K562 (cell line): ENCODE data around the gene CUX1. TPM values are rescaled to one million over a fixed set of nuclear protein-coding genes. Genes with fewer than 3 reads are reported as not detected.

Experiments used
- ARHGAP35 ChIP-seq: fragments of 450-650 bp; IDR thresholded peaks from 2 replicates; pipeline ENCODE4 v1.6.1; 2018; ENCODE audit not compliant: partially characterized antibody
- BCL6 ChIP-seq: fragments of 250-450 bp; sonication (Bioruptor Pico); IDR thresholded peaks from 2 replicates; pipeline ENCODE4 v1.4.0; 2020
- BRD4 ChIP-seq: fragments of 200-600 bp; sonication (generic); IDR thresholded peaks from 2 replicates; pipeline ENCODE4 v1.6.1; 2017; ENCODE audit warnings: inconsistent platforms
- CBFB ChIP-seq: sonication (generic); formaldehyde crosslinking; IDR thresholded peaks from 2 replicates; pipeline ENCODE4 v1.4.0; 2020; ENCODE audit warnings: mild to moderate bottlenecking, missing genetic modification reagents
- CSDE1 ChIP-seq, 2 experiments: fragments of 450-650 bp; IDR thresholded peaks; 2 replicates each; pipeline ENCODE4 v1.6.1; 2016; ENCODE audit warnings: mild to moderate bottlenecking in 1 of 2
- HDAC3 ChIP-seq: fragments of 450-650 bp; IDR thresholded peaks from 2 replicates; pipeline ENCODE4 v1.6.1; 2018; ENCODE audit warnings: borderline replicate concordance, mild to moderate bottlenecking, moderate library complexity; ENCODE audit not compliant: partially characterized antibody
- HMGN3 ChIP-seq: IDR thresholded peaks from 2 replicates; pipeline ENCODE4 v1.6.1; 2011; ENCODE audit warnings: borderline replicate concordance, low read depth, mild to moderate bottlenecking, mixed read lengths, low read length; ENCODE audit not compliant: insufficient read length; ENCODE audit errors: extremely low read depth
- ILK ChIP-seq: fragments of 450-650 bp; IDR thresholded peaks from 2 replicates; pipeline ENCODE4 v1.6.1; 2016; ENCODE audit warnings: missing genetic modification characterization, low read depth, mild to moderate bottlenecking, missing compliant biosample characterization, moderate library complexity, borderline replicate concordance
- JUNB ChIP-seq: fragments of 450-650 bp; formaldehyde crosslinking; conservative IDR thresholded peaks from 2 replicates; pipeline ENCODE4 v1.4.0; 2020; ENCODE audit warnings: mild to moderate bottlenecking
- KAT8 ChIP-seq: fragments of 450-650 bp; IDR thresholded peaks from 2 replicates; pipeline ENCODE4 v1.6.1; 2016; ENCODE audit warnings: low read depth, mild to moderate bottlenecking
- KDM1A ChIP-seq, 2 experiments: fragments of 450-650 bp; IDR thresholded peaks; 2 replicates each; pipeline ENCODE4 v1.6.1; 2016; ENCODE audit warnings: mild to moderate bottlenecking in 2 of 2
- NFYB ChIP-seq: IDR thresholded peaks from 2 replicates; pipeline ENCODE4 v1.6.1; 2011; ENCODE audit warnings: mild to moderate bottlenecking, moderate library complexity; ENCODE audit not compliant: insufficient read length; ENCODE audit errors: extremely low read depth
- NONO ChIP-seq, 2 experiments: fragments of 200-400 bp in 1 of 2; fragments of 450-650 bp in 1 of 2; formaldehyde crosslinking in 1 of 2; IDR thresholded peaks; 2 replicates each; pipeline ENCODE4 v1.6.1; 2017; ENCODE audit warnings: low read depth in 2 of 2, mild to moderate bottlenecking in 2 of 2, moderate library complexity in 2 of 2, low read length in 1 of 2
- RBFOX2 ChIP-seq: fragments of 200-400 bp; formaldehyde crosslinking; IDR thresholded peaks from 2 replicates; pipeline ENCODE4 v1.6.1; 2017; ENCODE audit warnings: low read depth, mild to moderate bottlenecking, low read length, moderate library complexity
- RFX7 ChIP-seq: fragments of 250-450 bp; sonication (Bioruptor Pico); IDR thresholded peaks from 2 replicates; pipeline ENCODE4 v1.5.1; 2021; ENCODE audit warnings: mild to moderate bottlenecking
- SRSF1 ChIP-seq: fragments of 200-400 bp; formaldehyde crosslinking; IDR thresholded peaks from 2 replicates; pipeline ENCODE4 v1.6.1; 2017; ENCODE audit warnings: mild to moderate bottlenecking, low read depth, low read length, moderate library complexity
- ZKSCAN8 ChIP-seq: fragments of 200-800 bp; sonication (Bioruptor generic); IDR thresholded peaks from 2 replicates; pipeline ENCODE4 v1.6.1; 2016; ENCODE audit warnings: missing genetic modification characterization, missing compliant biosample characterization
- ZNF561 ChIP-seq: fragments of 450-650 bp; formaldehyde crosslinking; conservative IDR thresholded peaks from 2 replicates; pipeline ENCODE4 v1.4.0; 2020; ENCODE audit warnings: mild to moderate bottlenecking, moderate library complexity
- ZNF695 ChIP-seq: fragments of 450-650 bp; formaldehyde crosslinking; IDR thresholded peaks from 2 replicates; pipeline ENCODE4 v1.4.0; 2020; ENCODE audit warnings: mild to moderate bottlenecking, moderate library complexity
- ZNF717 ChIP-seq: fragments of 250-450 bp; sonication (Bioruptor Pico); IDR thresholded peaks from 2 replicates; pipeline ENCODE4 v1.5.0; 2021
- polyA plus RNA-seq, 8 experiments: library from polyadenylated mRNA; depleted of rRNA in 4 of 8; stranded (reverse) in 5 of 8; unstranded in 3 of 8; fragments of >200 nt; fragmentation: Nextera tagmentation in 2 of 8; fragmentation: Illumina TruSeq in 1 of 8; extraction: Ambion mirVana in 2 of 8; extraction: Trizol in 1 of 8; gene quantifications; 2 replicates each; pipeline versions ENCODE4 v1.2.1 to v1.2.3, GENCODE V29; 2011 to 2014; ENCODE audit warnings: inconsistent platforms in 1 of 8, missing spikeins in 1 of 8
- total RNA-seq, 7 experiments: library from RNA; depleted of rRNA in 6 of 7; stranded (reverse); fragments of >200 nt in 6 of 7; fragmentation: Illumina TruSeq in 2 of 7; extraction: Trizol in 2 of 7; gene quantifications; 2 replicates each; pipeline versions ENCODE4 v1.2.1 to v1.2.3, GENCODE V29; 2011 to 2021; ENCODE audit warnings: low replicate concordance in 1 of 7
- TF ChIP-seq, protein P1 (sequence below): IDR thresholded peaks from 3 replicates; pipeline ENCODE4 v1.6.1; 2011; ENCODE audit warnings: borderline replicate concordance, mild to moderate bottlenecking; ENCODE audit not compliant: insufficient read length, insufficient read depth
- TF ChIP-seq, protein P2 (sequence below): fragments of 250-450 bp; sonication (Bioruptor Pico); IDR thresholded peaks from 2 replicates; pipeline ENCODE4 v1.5.1; 2021; ENCODE audit warnings: mild to moderate bottlenecking
- TF ChIP-seq, protein P3 (sequence below): fragments of 450-650 bp; IDR thresholded peaks from 2 replicates; pipeline ENCODE4 v1.6.1; 2017; ENCODE audit warnings: antibody characterized with exemption
- TF ChIP-seq, protein P4 (sequence below): sonication (generic); formaldehyde crosslinking; IDR thresholded peaks from 2 replicates; pipeline ENCODE4 v1.8.0; 2022; ENCODE audit warnings: mild to moderate bottlenecking, missing genetic modification reagents

The CUX1 gene
- total and polyA plus RNA-seq, 9 of the 15 experiments (the other 6 are each of a cell fraction or from before 2014, with no cell fraction given), result 3.6 to 55.3 (median 25.2) TPM

DNA sequence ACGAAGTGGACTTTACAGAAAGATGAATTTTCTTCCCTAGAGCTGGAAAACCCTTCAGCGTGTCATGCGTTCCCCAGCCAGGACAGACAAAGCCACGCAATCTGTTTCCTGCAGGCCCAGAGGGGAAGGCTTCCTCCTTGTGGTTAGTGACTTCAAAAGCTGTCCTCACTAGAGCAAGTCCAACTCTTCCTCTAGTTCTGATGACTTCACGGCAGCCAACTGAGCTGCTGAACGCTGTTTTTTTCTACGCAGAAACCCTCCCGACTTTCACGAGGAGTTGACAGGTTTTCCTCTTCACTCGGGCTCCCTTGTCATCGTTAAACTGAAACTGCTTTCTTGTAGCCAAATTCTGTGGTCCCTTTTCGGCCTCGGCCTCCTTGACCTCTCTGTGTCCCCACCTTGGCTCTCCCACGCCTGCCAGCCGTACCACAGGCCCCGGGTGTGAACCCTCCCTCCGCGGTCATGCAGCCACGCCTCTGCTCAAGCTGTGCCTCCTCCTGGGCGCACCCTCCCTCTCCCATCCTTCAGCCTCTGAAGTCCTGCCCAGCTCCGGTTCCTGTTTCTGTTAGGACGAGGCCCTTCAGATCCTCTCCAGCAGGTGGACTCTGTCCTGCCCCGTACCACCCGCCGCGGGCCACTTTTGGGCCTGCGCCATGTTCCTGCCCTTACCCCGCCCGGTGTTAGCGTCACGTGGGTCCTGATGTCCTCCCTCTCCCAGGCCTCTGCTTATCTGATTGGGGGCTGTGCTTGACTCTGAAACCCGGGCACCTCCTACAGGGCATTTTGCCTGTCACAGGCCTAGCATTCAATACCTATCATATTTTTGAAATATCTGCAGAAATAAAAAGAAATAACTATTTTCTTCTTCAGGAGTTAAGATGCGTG, 39.3 kb downstream of the CUX1 start (continued):
- no peak for TF ChIP-seq HDAC3
- no peak for TF ChIP-seq BRD4
- TF ChIP-seq ZNF561 (CRISPR knock-in tag), result no peak
- TF ChIP-seq NONO (IDR thresholded peaks at IDR 0.05; ENCODE audit: low read depth in 2 of 2, low read length in 1 of 2), result no peak
- no peak for TF ChIP-seq SRSF1
- TF ChIP-seq, protein P1, sequence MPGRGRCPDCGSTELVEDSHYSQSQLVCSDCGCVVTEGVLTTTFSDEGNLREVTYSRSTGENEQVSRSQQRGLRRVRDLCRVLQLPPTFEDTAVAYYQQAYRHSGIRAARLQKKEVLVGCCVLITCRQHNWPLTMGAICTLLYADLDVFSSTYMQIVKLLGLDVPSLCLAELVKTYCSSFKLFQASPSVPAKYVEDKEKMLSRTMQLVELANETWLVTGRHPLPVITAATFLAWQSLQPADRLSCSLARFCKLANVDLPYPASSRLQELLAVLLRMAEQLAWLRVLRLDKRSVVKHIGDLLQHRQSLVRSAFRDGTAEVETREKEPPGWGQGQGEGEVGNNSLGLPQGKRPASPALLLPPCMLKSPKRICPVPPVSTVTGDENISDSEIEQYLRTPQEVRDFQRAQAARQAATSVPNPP, result no peak
- TF ChIP-seq, protein P2, sequence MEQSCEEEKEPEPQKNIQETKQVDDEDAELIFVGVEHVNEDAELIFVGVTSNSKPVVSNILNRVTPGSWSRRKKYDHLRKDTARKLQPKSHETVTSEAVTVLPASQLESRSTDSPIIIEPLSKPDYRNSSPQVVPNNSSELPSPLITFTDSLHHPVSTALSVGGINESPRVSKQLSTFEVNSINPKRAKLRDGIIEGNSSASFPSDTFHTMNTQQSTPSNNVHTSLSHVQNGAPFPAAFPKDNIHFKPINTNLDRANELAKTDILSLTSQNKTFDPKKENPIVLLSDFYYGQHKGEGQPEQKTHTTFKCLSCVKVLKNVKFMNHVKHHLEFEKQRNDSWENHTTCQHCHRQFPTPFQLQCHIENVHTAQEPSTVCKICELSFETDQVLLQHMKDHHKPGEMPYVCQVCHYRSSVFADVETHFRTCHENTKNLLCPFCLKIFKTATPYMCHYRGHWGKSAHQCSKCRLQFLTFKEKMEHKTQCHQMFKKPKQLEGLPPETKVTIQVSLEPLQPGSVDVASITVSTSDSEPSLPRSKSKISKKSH (CRISPR knock-in tag), result no peak
- TF ChIP-seq RBFOX2, result peak; percentile 87
- TF ChIP-seq, protein P3, sequence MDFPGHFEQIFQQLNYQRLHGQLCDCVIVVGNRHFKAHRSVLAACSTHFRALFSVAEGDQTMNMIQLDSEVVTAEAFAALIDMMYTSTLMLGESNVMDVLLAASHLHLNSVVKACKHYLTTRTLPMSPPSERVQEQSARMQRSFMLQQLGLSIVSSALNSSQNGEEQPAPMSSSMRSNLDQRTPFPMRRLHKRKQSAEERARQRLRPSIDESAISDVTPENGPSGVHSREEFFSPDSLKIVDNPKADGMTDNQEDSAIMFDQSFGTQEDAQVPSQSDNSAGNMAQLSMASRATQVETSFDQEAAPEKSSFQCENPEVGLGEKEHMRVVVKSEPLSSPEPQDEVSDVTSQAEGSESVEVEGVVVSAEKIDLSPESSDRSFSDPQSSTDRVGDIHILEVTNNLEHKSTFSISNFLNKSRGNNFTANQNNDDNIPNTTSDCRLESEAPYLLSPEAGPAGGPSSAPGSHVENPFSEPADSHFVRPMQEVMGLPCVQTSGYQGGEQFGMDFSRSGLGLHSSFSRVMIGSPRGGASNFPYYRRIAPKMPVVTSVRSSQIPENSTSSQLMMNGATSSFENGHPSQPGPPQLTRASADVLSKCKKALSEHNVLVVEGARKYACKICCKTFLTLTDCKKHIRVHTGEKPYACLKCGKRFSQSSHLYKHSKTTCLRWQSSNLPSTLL, result no peak
- no peak for TF ChIP-seq NFYB
- no peak for TF ChIP-seq BCL6
- no peak for TF ChIP-seq JUNB (CRISPR knock-in tag)
- TF ChIP-seq ZKSCAN8 (CRISPR knock-in tag), result peak; percentile 43; the same call in 1 of the 2 replicates
- TF ChIP-seq KDM1A (IDR thresholded peaks at IDR 0.05), result peak in 1 of 2 experiments; percentile 80; a peak in 3 of 4 replicates
- TF ChIP-seq KAT8, result no peak
- TF ChIP-seq ILK (tag), result no peak
- TF ChIP-seq ARHGAP35, result no peak
- no peak for TF ChIP-seq CSDE1 (IDR thresholded peaks at IDR 0.05)
- peak; percentile 90 for TF ChIP-seq HMGN3
- TF ChIP-seq, protein P4, sequence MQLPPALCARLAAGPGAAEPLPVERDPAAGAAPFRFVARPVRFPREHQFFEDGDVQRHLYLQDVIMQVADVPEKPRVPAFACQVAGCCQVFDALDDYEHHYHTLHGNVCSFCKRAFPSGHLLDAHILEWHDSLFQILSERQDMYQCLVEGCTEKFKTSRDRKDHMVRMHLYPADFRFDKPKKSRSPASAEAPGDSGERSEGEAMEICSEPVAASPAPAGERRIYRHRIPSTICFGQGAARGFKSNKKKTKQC, result peak; percentile 60; the same call in 1 of the 2 replicates
- TF ChIP-seq CBFB (CRISPR knock-in tag), result peak; percentile 91; the same call in 1 of the 2 replicates
- TF ChIP-seq ZNF695, result no peak
- no peak for TF ChIP-seq RFX7 (CRISPR knock-in tag)
- no peak for TF ChIP-seq ZNF717 (CRISPR knock-in tag)
